ENCODE measurements around the gene WDR26. TPM values are rescaled to one million over a fixed set of nuclear protein-coding genes. Genes with fewer than 3 reads are reported as not detected.
A peak's percentile ranks its signal among the peaks of the same experiment; 100 is the strongest.

The WDR26 gene
- total RNA-seq, 2 experiments from 2014 or later: 173 to 176 TPM

- Histone ChIP-seq H3K4me1 (ENCODE audit: insufficient read depth, low read length) (peaks cover 3% of the 10 kb centered on the region), H3K4me3 (ENCODE audit: low read length) (no peak overlapping the region), H3K9me3 (ENCODE audit: control insufficient read depth in 1 of 2, insufficient read depth in 1 of 2, low read length in 2 of 2) (no peaks in the 10 kb centered on the region), H3K27me3 (ENCODE audit: control insufficient read depth in 1 of 2, insufficient read depth in 2 of 2, low read length in 2 of 2) (no peaks in the 10 kb centered on the region), H3K36me3 (ENCODE audit: insufficient read depth, low read length) (peaks cover 64% of the 10 kb centered on the region), H3K27ac (ENCODE audit: low read depth in 1 of 2, low read length in 2 of 2) (no peak overlapping the region)
- peaks cover 90% of the 10 kb centered on the region for H3K36me3 Mint-ChIP-seq (ENCODE audit: low read depth)
- no peak for ATAC-seq (ENCODE audit: poor library complexity)
- ChIA-PET CTCF (no interaction called here), POLR2A (no interaction called here)
- peak overlapping the region; percentile 27 for H3K27ac Mint-ChIP-seq
- intact Hi-C loops (cut with DNase I, micrococcal nuclease): loop anchor here (5.0 kb wide), 2 partner anchors 37 to 67 kb away; no protein-coding TSS in a partner anchor
- H3K4me1 Mint-ChIP-seq (ENCODE audit: low read depth): peaks cover 57% of the 10 kb centered on the region
- no peak for DNase-seq
- no peak for TF ChIP-seq CTCF (IDR thresholded peaks at IDR 0.05)
- H3K9me3 Mint-ChIP-seq: no peaks in the 10 kb centered on the region
- H3K27me3 Mint-ChIP-seq: no peaks in the 10 kb centered on the region
- no peak overlapping the region for H3K4me3 Mint-ChIP-seq
Measured at GRCh38 chr1:224390517-224390916, 44.1 kb downstream of the WDR26 start.

- Histone ChIP-seq H3K4me1 (ENCODE audit: insufficient read depth, low read length) (peaks cover 3% of the 10 kb centered on the region), H3K36me3 (ENCODE audit: insufficient read depth, low read length) (peaks cover 40% of the 10 kb centered on the region), H3K27me3 (ENCODE audit: control insufficient read depth in 1 of 2, insufficient read depth in 2 of 2, low read length in 2 of 2) (no peaks in the 10 kb centered on the region), H3K9me3 (ENCODE audit: control insufficient read depth in 1 of 2, insufficient read depth in 1 of 2, low read length in 2 of 2) (no peaks in the 10 kb centered on the region), H3K27ac (ENCODE audit: low read depth in 1 of 2, low read length in 2 of 2) (peak overlapping the region; percentile 25 to 34), H3K4me3 (ENCODE audit: low read length) (no peak overlapping the region)
- H3K27me3 Mint-ChIP-seq: no peaks in the 10 kb centered on the region
- ChIA-PET CTCF (interaction anchor here (0.6 to 1.2 kb wide), 6 partner anchors 9 to 70 kb away, joined by 3 to 7 read pairs (median 3); no protein-coding TSS in a partner anchor), POLR2A (interaction anchor here (1.0 to 2.9 kb wide), 6 partner anchors 8 to 274 kb away, joined by 3 to 17 read pairs (median 4); partner anchors contain the start of genes FBXO28 and NVL)
- ATAC-seq (ENCODE audit: poor library complexity): no peak
- TF ChIP-seq CTCF (IDR thresholded peaks at IDR 0.05): no peak
- no peaks in the 10 kb centered on the region for H3K9me3 Mint-ChIP-seq
- no peak for DNase-seq
- intact Hi-C loops (cut with DNase I, micrococcal nuclease): loop anchor here in 1 of 2 experiments (5.0 kb wide), 1 partner anchor 34 kb away; no protein-coding TSS in a partner anchor
- H3K4me1 Mint-ChIP-seq (ENCODE audit: low read depth): peaks cover 50% of the 10 kb centered on the region
- no peak overlapping the region for H3K4me3 Mint-ChIP-seq
- peak overlapping the region; percentile 74 for H3K27ac Mint-ChIP-seq
- peaks cover 77% of the 10 kb centered on the region for H3K36me3 Mint-ChIP-seq (ENCODE audit: low read depth)
Measured at GRCh38 chr1:224387943-224388342, 46.7 kb downstream of the WDR26 start.

GRCh38 chr1:224387302-224387912 is 47.2 kb downstream of the WDR26 start:
- peak in 3 of 14 experiments; percentile 36 to 57 (median 53) for DNase-seq
- peaks cover 4% of the 10 kb centered on the region for H3K4me1 ChIP-seq (ENCODE audit: insufficient read depth, low read length)
- no peaks in the 10 kb centered on the region for H3K9me3 Mint-ChIP-seq
- peaks cover 50% of the 10 kb centered on the region for H3K4me1 Mint-ChIP-seq (ENCODE audit: low read depth)
- peak overlapping the region; percentile 43 for H3K4me3 Mint-ChIP-seq
- intact Hi-C loops (cut with DNase I, micrococcal nuclease): loop anchor here in 1 of 2 experiments (5.0 kb wide), 1 partner anchor 35 kb away; no protein-coding TSS in a partner anchor
- ChIA-PET POLR2A (interaction anchor here (1.0 to 2.9 kb wide), 7 partner anchors 8 to 273 kb away, joined by 3 to 17 read pairs (median 4); partner anchors contain the start of genes FBXO28 and NVL), CTCF (interaction anchor here (0.6 to 1.2 kb wide), 7 partner anchors 8 to 70 kb away, joined by 3 to 7 read pairs (median 3); no protein-coding TSS in a partner anchor)
- no peak for TF ChIP-seq CTCF (IDR thresholded peaks at IDR 0.05)
- no peaks in the 10 kb centered on the region for H3K9me3 ChIP-seq (ENCODE audit: control insufficient read depth in 1 of 2, insufficient read depth in 1 of 2, low read length in 2 of 2)
- no peaks in the 10 kb centered on the region for H3K27me3 Mint-ChIP-seq
- no peak overlapping the region for H3K4me3 ChIP-seq (ENCODE audit: low read length)
- peaks cover 35% of the 10 kb centered on the region for H3K36me3 ChIP-seq (ENCODE audit: insufficient read depth, low read length)
- H3K36me3 Mint-ChIP-seq (ENCODE audit: low read depth): peaks cover 72% of the 10 kb centered on the region
- no peaks in the 10 kb centered on the region for H3K27me3 ChIP-seq (ENCODE audit: control insufficient read depth in 1 of 2, insufficient read depth in 2 of 2, low read length in 2 of 2)
- H3K27ac Mint-ChIP-seq: peak overlapping the region; percentile 74
- ATAC-seq (ENCODE audit: poor library complexity): peak; percentile 90
- peak overlapping the region; percentile 21 to 25 for H3K27ac ChIP-seq (ENCODE audit: low read depth in 1 of 2, low read length in 2 of 2)
